Heart left ventricle (tissue), 16 donors: ENCODE results near the gene ZNF586. TPM values are rescaled to one million over a fixed set of nuclear protein-coding genes. Genes with fewer than 3 reads are reported as not detected.

Experiments
- ATAC-seq, 4 donors: fragments of 200-7000 bp; cut with Tn5 transposase; one replicate each; pipeline ENCODE4 v1.9.1; 2020 to 2022; ENCODE audit warnings: moderate library complexity in 4 of 4, mild to moderate bottlenecking in 3 of 4, moderate number of reproducible peaks in 1 of 4
- DNase-seq, 5 donors: peaks; one replicate each; pipeline ENCODE4 v3.0.0-alpha.2; 2020
- H3K27ac ChIP-seq, 12 donors: fragments of 200-600 bp; sonication (generic) in 4 of 12; one replicate each; pipeline versions ENCODE4 v1.5.0 to v1.8.0; 2016 to 2022; ENCODE audit warnings: mild to moderate bottlenecking in 2 of 12
- H3K27me3 ChIP-seq, 9 donors: fragments of 200-600 bp; sonication (generic) in 2 of 9; one replicate each; pipeline versions ENCODE4 v1.5.1 to v1.8.0; 2016 to 2022; ENCODE audit warnings: mild to moderate bottlenecking in 3 of 9
- H3K36me3 ChIP-seq, 9 donors: fragments of 200-600 bp; sonication (generic) in 2 of 9; one replicate each; pipeline versions ENCODE4 v1.5.0 to v1.8.0; 2018 to 2022; ENCODE audit warnings: mild to moderate bottlenecking in 2 of 9
- H3K4me1 ChIP-seq, 12 donors: fragments of 200-600 bp; sonication (generic) in 4 of 12; one replicate each; pipeline versions ENCODE4 v1.5.0 to v1.8.0; 2016 to 2022; ENCODE audit warnings: mild to moderate bottlenecking in 3 of 12
- H3K4me3 ChIP-seq, 12 donors: fragments of 200-600 bp; sonication (generic) in 4 of 12; one replicate each; pipeline versions ENCODE4 v1.5.0 to v1.8.0; 2017 to 2022; ENCODE audit warnings: mild to moderate bottlenecking in 9 of 12, moderate library complexity in 4 of 12
- H3K9me3 ChIP-seq, 12 donors: fragments of 200-600 bp; sonication (generic) in 4 of 12; one replicate each; pipeline versions ENCODE4 v1.5.0 to v1.8.0; 2016 to 2022; ENCODE audit warnings: mild to moderate bottlenecking in 1 of 12
- POLR2A ChIP-seq, 2 donors: fragments of 450-650 bp; IDR thresholded peaks; one replicate each; pipeline ENCODE4 v1.6.1; 2017; ENCODE audit warnings: antibody characterized with exemption in 2 of 2, mild to moderate bottlenecking in 2 of 2, moderate library complexity in 2 of 2
- WGBS, 4 donors: extraction: QIAGEN DNeasy Blood & Tissue Kit in 2 of 4; methylation state at CpG; one replicate each; pipeline versions ENCODE4 v1.1.5 to v1.1.7; 2013 to 2018; 5-methylcytosine and 5-hydroxymethylcytosine counted together
- intact Hi-C, 10 donors: fragments of 100-400 bp; cut with DNase I; formaldehyde crosslinking; loops; one replicate each; pipeline versions ENCODE4 v1.11.1 to v1.14.2; 2022
- polyA plus RNA-seq, 2 donors: library from polyadenylated mRNA; stranded (reverse); fragments of 200-250 nt; gene quantifications; one replicate each; pipeline ENCODE4 v1.2.3, GENCODE V29; 2013
- total RNA-seq, 9 donors: library from RNA; depleted of rRNA in 2 of 9; stranded (reverse); fragments of >200 nt in 2 of 9; fragmentation: NEBNext Ultra II Directional in 3 of 9; extraction: Animal tissue kit (Norgen Biotek cat#: 25700) in 3 of 9; gene quantifications; one replicate each; pipeline versions ENCODE4 v1.1.0 to v1.2.4, GENCODE V29; 2016 to 2023
- TF ChIP-seq, protein P1 (sequence below), 12 donors: fragments of 200-600 bp; sonication (generic) in 4 of 12; IDR thresholded peaks; one replicate each; pipeline versions ENCODE4 v1.5.0 to v1.8.0; 2018 to 2022; ENCODE audit warnings: antibody characterized with exemption in 12 of 12, mild to moderate bottlenecking in 5 of 12
- donor health status: ischemic (EF 13 %, LVEDD 7.1; RV severe dilation, severe dysfunction).
- donor health status: healthy with polysubstance abuse.
- donor health status: DM: no; HTN: yes; CAD: no.
- donor health status: DM: no; HTN: no; CAD: no.
- donor health status: ischemic (EF 25% LVEDD 6.9; RV normal size, moderate dysfunction).
- donor health status: ischemic (EF 25% LVEDD 5.7; RV mildly dilated, moderate dysfunction).
- donor health status: healthy.
- donor health status: DM: yes; HTN: yes; CAD: no.
- donor health status: ischemic (EF 35%, LVEDD 5.7; RV mildly dilated, moderate dysfunction).
- donor health status: nonischemic (EF 11% LVEDD 7.7; RV severe dilation, severe dysfunction).
- donor health status: DM: yes; HTN: yes; CAD: no.
- donor health status: PGD.
- donor health status: ischemic (EF 29% LVEDD 5.4; RV normal size, mild dysfunction).
- donor health status: nonischemic (EF 23%, LVEDD 6.1; RV moderate dilation, normal function).

ZNF586 gene
- total and polyA plus RNA-seq, 11 donors: 6.7 to 13.3 (median 11.9) TPM

DNA sequence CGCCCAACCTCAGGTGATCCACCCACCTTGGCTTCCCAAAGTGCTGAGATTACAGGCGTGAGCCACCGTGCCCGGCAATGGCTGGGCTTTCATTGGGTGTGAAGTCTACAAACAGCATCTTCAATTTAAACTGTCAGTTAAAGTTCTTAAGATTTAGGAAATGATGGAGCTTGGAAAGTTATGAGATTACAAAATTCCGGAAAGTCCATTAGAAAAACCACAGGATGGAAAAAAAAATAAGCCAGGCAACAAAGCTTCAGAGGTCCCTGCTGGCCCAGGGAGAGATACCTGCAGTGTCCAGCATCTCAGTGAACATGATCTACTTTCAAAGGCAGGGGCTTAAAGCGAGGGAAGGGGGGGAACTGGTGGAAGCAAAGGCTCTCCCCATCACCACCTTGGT, 56.0 kb downstream of the ZNF586 start:
- DNase-seq (no peak), ATAC-seq (no peak)
- Histone ChIP-seq H3K9me3 (no peaks in the 10 kb centered on the region), H3K4me3 (no peak overlapping the region), H3K27ac (no peak overlapping the region), H3K4me1 (peaks cover 0 to 39% (median 12%) of the 10 kb centered on the region in 12 donors), H3K36me3 (peaks cover 0 to 9% (median 0%) of the 10 kb centered on the region in 9 donors), H3K27me3 (no peaks in the 10 kb centered on the region)
- 86 to 94% (median 91%) methylated on average over 6 of the region's 6 CpGs for whole genome bisulfite sequencing, 4 donors
- TF ChIP-seq POLR2A (IDR thresholded peaks at IDR 0.05): no peak
- TF ChIP-seq, protein P1, sequence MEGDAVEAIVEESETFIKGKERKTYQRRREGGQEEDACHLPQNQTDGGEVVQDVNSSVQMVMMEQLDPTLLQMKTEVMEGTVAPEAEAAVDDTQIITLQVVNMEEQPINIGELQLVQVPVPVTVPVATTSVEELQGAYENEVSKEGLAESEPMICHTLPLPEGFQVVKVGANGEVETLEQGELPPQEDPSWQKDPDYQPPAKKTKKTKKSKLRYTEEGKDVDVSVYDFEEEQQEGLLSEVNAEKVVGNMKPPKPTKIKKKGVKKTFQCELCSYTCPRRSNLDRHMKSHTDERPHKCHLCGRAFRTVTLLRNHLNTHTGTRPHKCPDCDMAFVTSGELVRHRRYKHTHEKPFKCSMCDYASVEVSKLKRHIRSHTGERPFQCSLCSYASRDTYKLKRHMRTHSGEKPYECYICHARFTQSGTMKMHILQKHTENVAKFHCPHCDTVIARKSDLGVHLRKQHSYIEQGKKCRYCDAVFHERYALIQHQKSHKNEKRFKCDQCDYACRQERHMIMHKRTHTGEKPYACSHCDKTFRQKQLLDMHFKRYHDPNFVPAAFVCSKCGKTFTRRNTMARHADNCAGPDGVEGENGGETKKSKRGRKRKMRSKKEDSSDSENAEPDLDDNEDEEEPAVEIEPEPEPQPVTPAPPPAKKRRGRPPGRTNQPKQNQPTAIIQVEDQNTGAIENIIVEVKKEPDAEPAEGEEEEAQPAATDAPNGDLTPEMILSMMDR (IDR thresholded peaks at IDR 0.05): no peak
- intact Hi-C loops: no loop called here

DNA sequence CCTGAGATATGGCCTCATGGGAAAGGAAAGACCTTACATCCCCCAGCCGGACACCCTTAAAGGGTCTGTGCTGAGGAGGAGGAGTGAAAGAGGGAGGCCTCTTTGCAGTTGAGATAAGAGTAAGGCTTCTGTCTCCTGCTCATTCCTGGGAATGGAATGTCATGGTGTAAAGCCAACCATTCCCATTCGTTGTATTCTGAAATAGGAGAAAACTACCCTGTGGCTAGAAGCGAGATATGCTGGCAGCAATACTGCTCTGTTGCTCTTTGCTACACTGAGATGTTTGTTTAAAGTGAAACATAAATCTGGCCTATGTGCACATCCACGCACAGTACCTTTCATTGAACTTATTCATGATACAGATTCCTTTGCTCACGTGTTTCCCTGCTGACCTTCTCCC, 59.8 kb downstream of the ZNF586 start:
- WGBS, 4 donors: 27 to 41% (median 38%) methylated on average over 5 of the region's 5 CpGs

GRCh38 chr19:57830071-57830602, 60.7 kb downstream of the ZNF586 start, which contains the start of gene ZNF587B:
Gene ZNF587B, plus strand, starts transcription at chr19:57830299. Its CDS starts 230 bp downstream, at chr19:57830529.
- DNase-seq (peak; percentile 72 to 83 (median 76)), ATAC-seq (peak; percentile 89 to 95 (median 92))
- peak in 1 of 2 donors; percentile 25 for TF ChIP-seq POLR2A (IDR thresholded peaks at IDR 0.05)
- TF ChIP-seq, protein P1 (IDR thresholded peaks at IDR 0.05): peak in 11 of 12 donors; percentile 14 to 67 (median 43)
- Histone ChIP-seq H3K36me3 (peaks cover 0 to 5% (median 0%) of the 10 kb centered on the region in 9 donors), H3K9me3 (no peaks in the 10 kb centered on the region), H3K4me1 (peaks cover 0 to 31% (median 14%) of the 10 kb centered on the region in 12 donors), H3K4me3 (peak within 1 kb of the TSS; percentile 13 to 73 (median 52)), H3K27ac (peak within 1 kb of the TSS; percentile 34 to 83 (median 74)), H3K27me3 (no peaks in the 10 kb centered on the region)
- WGBS, 4 donors: 16 to 28% (median 23%) methylated on average over 19 to 22 of the region's 22 CpGs
- intact Hi-C loops: no loop called here

More for the DNA sequence above, 59.8 kb downstream of the ZNF586 start:
- no peak for TF ChIP-seq POLR2A (IDR thresholded peaks at IDR 0.05)
- TF ChIP-seq, protein P1 (IDR thresholded peaks at IDR 0.05): no peak
- no peaks in the 10 kb centered on the region for H3K9me3 ChIP-seq
- peak overlapping the region in 3 of 12 donors; percentile 47 to 73 (median 65) for H3K4me3 ChIP-seq
- peak overlapping the region in 9 of 12 donors; percentile 41 to 83 (median 75) for H3K27ac ChIP-seq
- peaks cover 0 to 31% (median 14%) of the 10 kb centered on the region in 12 donors for H3K4me1 ChIP-seq
- intact Hi-C loops: no loop called here
- DNase-seq (no peak), ATAC-seq (peak in 2 of 4 donors; percentile 6 to 40)
- H3K36me3 ChIP-seq: peaks cover 0 to 8% (median 0%) of the 10 kb centered on the region in 9 donors
- no peaks in the 10 kb centered on the region for H3K27me3 ChIP-seq

Other genes with a start within 250 kb of the ZNF586 start
- gene ZNF549, start 242.3 kb upstream of the ZNF586 start, total RNA-seq: 1 to 10 TPM; 2.5 to 5.2 (median 3.7) TPM
- 1 to 10 TPM; 2.6 to 3.3 TPM for gene ZNF549, start 242.3 kb upstream of the ZNF586 start, polyA plus RNA-seq
- gene ZNF550, start 209.8 kb upstream of the ZNF586 start, total RNA-seq: 10 to 100 TPM in 1 of 9 donors, 1 to 10 TPM in 8; 3.6 to 10.1 (median 7.0) TPM
- gene ZNF550, start 209.8 kb upstream of the ZNF586 start, polyA plus RNA-seq: 1 to 10 TPM; 4.2 to 4.8 TPM
- gene ZNF416, start 190.8 kb upstream of the ZNF586 start, total RNA-seq: 1 to 10 TPM; 3.3 to 7.3 (median 5.1) TPM
- 1 to 10 TPM; 1.8 to 3.8 TPM for gene ZNF416, start 190.8 kb upstream of the ZNF586 start, polyA plus RNA-seq
- gene ZIK1, start 185.5 kb upstream of the ZNF586 start, total RNA-seq: 1 to 10 TPM; 2.7 to 5.6 (median 4.4) TPM
- 1 to 10 TPM; 1.1 to 8.0 TPM for gene ZIK1, start 185.5 kb upstream of the ZNF586 start, polyA plus RNA-seq
- gene ZNF530, start 169.8 kb upstream of the ZNF586 start, total RNA-seq: 1 to 10 TPM; 2.7 to 7.5 (median 3.9) TPM
- gene ZNF530, start 169.8 kb upstream of the ZNF586 start, polyA plus RNA-seq: 1 to 10 TPM; 4.9 to 8.7 TPM
- 10 to 100 TPM; 12.6 to 15.8 (median 13.8) TPM for gene ZNF134, start 155.4 kb upstream of the ZNF586 start, total RNA-seq
- 10 to 100 TPM in 1 of 2 donors, 1 to 10 TPM in 1; 5.3 to 14.7 TPM for gene ZNF134, start 155.4 kb upstream of the ZNF586 start, polyA plus RNA-seq
- 10 to 100 TPM in 4 of 9 donors, 1 to 10 TPM in 5; 6.8 to 14.4 (median 9.0) TPM for gene ZNF211, start 136.5 kb upstream of the ZNF586 start, total RNA-seq
- 10 to 100 TPM in 1 of 2 donors, 1 to 10 TPM in 1; 5.6 to 11.4 TPM for gene ZNF211, start 136.5 kb upstream of the ZNF586 start, polyA plus RNA-seq
- gene ZSCAN4, start 100.7 kb upstream of the ZNF586 start, total RNA-seq: under 1 TPM in 1 of 9 donors, not detected in 8; 0.14 TPM
- under 1 TPM; 0.03 to 0.11 TPM for gene ZSCAN4, start 100.7 kb upstream of the ZNF586 start, polyA plus RNA-seq
- 10 to 100 TPM in 1 of 9 donors, 1 to 10 TPM in 8; 3.0 to 11.3 (median 4.3) TPM for gene ZNF551, start 87.7 kb upstream of the ZNF586 start, total RNA-seq
- 1 to 10 TPM; 2.4 to 3.9 TPM for gene ZNF551, start 87.7 kb upstream of the ZNF586 start, polyA plus RNA-seq
- gene ZNF154, start 60.5 kb upstream of the ZNF586 start, total RNA-seq: 1 to 10 TPM; 1.4 to 5.3 (median 4.0) TPM
- gene ZNF154, start 60.5 kb upstream of the ZNF586 start, polyA plus RNA-seq: 1 to 10 TPM; 1.4 to 4.3 TPM
- 10 to 100 TPM in 2 of 9 donors, 1 to 10 TPM in 7; 5.1 to 10.7 (median 7.6) TPM for gene ZNF671, start 42.1 kb upstream of the ZNF586 start, total RNA-seq
- 1 to 10 TPM; 4.6 to 4.9 TPM for gene ZNF671, start 42.1 kb upstream of the ZNF586 start, polyA plus RNA-seq
- gene ZNF776, start 22.9 kb upstream of the ZNF586 start, total RNA-seq: 10 to 100 TPM in 7 of 9 donors, 1 to 10 TPM in 2; 8.1 to 17.3 (median 12.9) TPM
- gene ZNF776, start 22.9 kb upstream of the ZNF586 start, polyA plus RNA-seq: 1 to 10 TPM; 4.8 to 9.6 TPM
- gene ZNF552, start 45.2 kb downstream of the ZNF586 start, total RNA-seq: 1 to 10 TPM; 2.6 to 5.2 (median 3.9) TPM
- 1 to 10 TPM; 1.7 to 3.4 TPM for gene ZNF552, start 45.2 kb downstream of the ZNF586 start, polyA plus RNA-seq
- gene ZNF587B, start 60.6 kb downstream of the ZNF586 start, total RNA-seq: 1 to 10 TPM; 4.6 to 9.2 (median 6.5) TPM
- gene ZNF587B, start 60.6 kb downstream of the ZNF586 start, polyA plus RNA-seq: 1 to 10 TPM; 2.9 to 5.9 TPM
- 10 to 100 TPM in 7 of 9 donors, 1 to 10 TPM in 2; 9.4 to 25.4 (median 15.0) TPM for gene ZNF587, start 80.2 kb downstream of the ZNF586 start, total RNA-seq
- 10 to 100 TPM in 1 of 2 donors, 1 to 10 TPM in 1; 8.9 to 23.3 TPM for gene ZNF587, start 80.2 kb downstream of the ZNF586 start, polyA plus RNA-seq
- 10 to 100 TPM in 6 of 9 donors, 1 to 10 TPM in 3; 8.7 to 16.4 (median 10.5) TPM for gene ZNF814, start 119.4 kb downstream of the ZNF586 start, total RNA-seq
- 10 to 100 TPM; 10.3 to 20.9 TPM for gene ZNF814, start 119.4 kb downstream of the ZNF586 start, polyA plus RNA-seq
- 10 to 100 TPM in 4 of 9 donors, 1 to 10 TPM in 5; 7.8 to 15.6 (median 9.1) TPM for gene ZNF417, start 146.9 kb downstream of the ZNF586 start, total RNA-seq
- gene ZNF417, start 146.9 kb downstream of the ZNF586 start, polyA plus RNA-seq: 1 to 10 TPM; 3.8 to 5.0 TPM
- 10 to 100 TPM in 6 of 9 donors, 1 to 10 TPM in 3; 6.3 to 17.0 (median 11.9) TPM for gene ZNF418, start 165.7 kb downstream of the ZNF586 start, total RNA-seq
- gene ZNF418, start 165.7 kb downstream of the ZNF586 start, polyA plus RNA-seq: 1 to 10 TPM; 3.5 to 8.6 TPM
- 10 to 100 TPM in 4 of 9 donors, 1 to 10 TPM in 5; 5.1 to 13.4 (median 9.7) TPM for gene ZNF256, start 178.0 kb downstream of the ZNF586 start, total RNA-seq
- gene ZNF256, start 178.0 kb downstream of the ZNF586 start, polyA plus RNA-seq: 1 to 10 TPM; 5.6 to 6.0 TPM
- 1 to 10 TPM; 1.0 to 2.8 (median 2.3) TPM for gene C19orf18, start 204.9 kb downstream of the ZNF586 start, total RNA-seq
- gene C19orf18, start 204.9 kb downstream of the ZNF586 start, polyA plus RNA-seq: 1 to 10 TPM in 1 of 2 donors, under 1 TPM in 1; 0.40 to 4.5 TPM
- gene ZNF606, start 233.1 kb downstream of the ZNF586 start, total RNA-seq: 10 to 100 TPM in 7 of 9 donors, 1 to 10 TPM in 2; 7.8 to 14.3 (median 12.2) TPM
- 10 to 100 TPM in 1 of 2 donors, 1 to 10 TPM in 1; 6.4 to 10.7 TPM for gene ZNF606, start 233.1 kb downstream of the ZNF586 start, polyA plus RNA-seq